ENCODE measurements around the gene LRRC2.

Gene LRRC2

DNA sequence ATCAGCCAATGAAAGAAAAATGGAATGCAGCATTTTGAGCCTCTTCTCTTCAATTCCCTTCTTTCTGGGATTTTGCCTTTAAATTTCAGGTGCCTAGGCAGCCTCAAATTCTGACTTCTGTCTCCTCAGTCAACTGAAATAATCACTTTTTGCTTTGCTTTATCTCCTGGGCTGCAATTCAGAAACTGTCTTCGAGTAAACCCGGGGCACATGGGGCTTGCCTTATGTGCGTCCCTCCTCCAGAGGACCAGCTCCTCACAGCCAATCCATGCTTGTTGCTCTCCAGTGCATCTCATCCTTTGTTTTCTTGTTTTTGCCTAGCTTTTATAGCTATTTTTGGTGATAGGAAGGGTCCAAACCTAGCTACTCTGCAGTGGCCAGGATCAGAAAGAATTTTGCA is 59.6 kb downstream of the LRRC2 start:
- DNase-seq (ENCODE audit: extremely low spot score), result no peak
- CTCF ChIA-PET, result no interaction called here
- TF ChIP-seq, protein P1, sequence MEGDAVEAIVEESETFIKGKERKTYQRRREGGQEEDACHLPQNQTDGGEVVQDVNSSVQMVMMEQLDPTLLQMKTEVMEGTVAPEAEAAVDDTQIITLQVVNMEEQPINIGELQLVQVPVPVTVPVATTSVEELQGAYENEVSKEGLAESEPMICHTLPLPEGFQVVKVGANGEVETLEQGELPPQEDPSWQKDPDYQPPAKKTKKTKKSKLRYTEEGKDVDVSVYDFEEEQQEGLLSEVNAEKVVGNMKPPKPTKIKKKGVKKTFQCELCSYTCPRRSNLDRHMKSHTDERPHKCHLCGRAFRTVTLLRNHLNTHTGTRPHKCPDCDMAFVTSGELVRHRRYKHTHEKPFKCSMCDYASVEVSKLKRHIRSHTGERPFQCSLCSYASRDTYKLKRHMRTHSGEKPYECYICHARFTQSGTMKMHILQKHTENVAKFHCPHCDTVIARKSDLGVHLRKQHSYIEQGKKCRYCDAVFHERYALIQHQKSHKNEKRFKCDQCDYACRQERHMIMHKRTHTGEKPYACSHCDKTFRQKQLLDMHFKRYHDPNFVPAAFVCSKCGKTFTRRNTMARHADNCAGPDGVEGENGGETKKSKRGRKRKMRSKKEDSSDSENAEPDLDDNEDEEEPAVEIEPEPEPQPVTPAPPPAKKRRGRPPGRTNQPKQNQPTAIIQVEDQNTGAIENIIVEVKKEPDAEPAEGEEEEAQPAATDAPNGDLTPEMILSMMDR (IDR thresholded peaks at IDR 0.05; ENCODE audit: control extremely low read depth, extremely low read depth, low read depth, missing control alignments), result no peak
- POLR2A ChIA-PET, result no interaction called here

DNA sequence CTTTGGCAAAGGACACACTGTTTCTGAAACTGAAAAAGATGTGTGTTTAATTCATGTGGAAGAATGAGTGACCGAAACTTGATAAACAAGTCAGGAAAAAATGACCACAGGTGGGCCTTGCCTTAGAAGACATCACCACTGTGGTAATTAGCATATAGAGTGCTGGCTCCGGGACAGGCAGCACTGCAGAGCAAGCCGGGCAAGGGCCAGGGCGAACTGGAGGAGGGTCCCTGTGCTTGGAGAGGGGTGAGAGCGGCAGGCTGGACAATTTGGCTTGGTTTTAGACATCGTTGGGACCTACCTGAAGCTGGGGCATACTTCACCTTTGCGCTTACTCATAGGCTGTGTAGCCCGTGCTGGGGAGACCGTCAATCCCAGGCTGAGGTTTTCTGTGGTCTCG is 60.1 kb downstream of the LRRC2 start:
- no peak for DNase-seq (ENCODE audit: extremely low spot score)
- TF ChIP-seq, protein P1 (IDR thresholded peaks at IDR 0.05; ENCODE audit: control extremely low read depth, extremely low read depth, low read depth, missing control alignments), result no peak
- CTCF ChIA-PET, result interaction anchor here (1.3 kb wide), 1 partner anchor 52 kb away, joined by 3 read pairs; no protein-coding TSS in a partner anchor
- POLR2A ChIA-PET, result no interaction called here

DNA sequence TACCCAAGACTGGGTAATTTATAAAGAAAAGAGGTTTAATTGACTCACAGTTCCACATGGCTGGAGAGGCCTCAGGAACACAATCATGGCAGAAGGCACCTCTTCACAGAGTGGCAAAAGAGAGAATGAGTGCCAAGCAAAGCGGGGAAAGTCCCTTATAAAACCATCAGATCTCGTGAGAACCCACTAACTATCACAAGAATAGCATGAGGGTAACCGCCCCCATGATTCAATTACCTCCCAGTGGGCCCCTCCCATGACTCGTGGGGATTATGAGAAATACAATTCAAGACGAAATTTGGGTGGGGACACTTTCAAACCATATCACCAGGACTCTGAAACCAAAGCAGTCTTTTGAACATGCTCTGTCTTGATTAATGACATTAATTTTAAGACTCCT is 61.3 kb downstream of the LRRC2 start:
- TF ChIP-seq, protein P1 (IDR thresholded peaks at IDR 0.05; ENCODE audit: control extremely low read depth, extremely low read depth, low read depth, missing control alignments), result no peak
- DNase-seq (ENCODE audit: extremely low spot score), result no peak
- POLR2A ChIA-PET, result no interaction called here
- CTCF ChIA-PET, result interaction anchor here (1.3 kb wide), 1 partner anchor 54 kb away, joined by 3 read pairs; no protein-coding TSS in a partner anchor

DNA sequence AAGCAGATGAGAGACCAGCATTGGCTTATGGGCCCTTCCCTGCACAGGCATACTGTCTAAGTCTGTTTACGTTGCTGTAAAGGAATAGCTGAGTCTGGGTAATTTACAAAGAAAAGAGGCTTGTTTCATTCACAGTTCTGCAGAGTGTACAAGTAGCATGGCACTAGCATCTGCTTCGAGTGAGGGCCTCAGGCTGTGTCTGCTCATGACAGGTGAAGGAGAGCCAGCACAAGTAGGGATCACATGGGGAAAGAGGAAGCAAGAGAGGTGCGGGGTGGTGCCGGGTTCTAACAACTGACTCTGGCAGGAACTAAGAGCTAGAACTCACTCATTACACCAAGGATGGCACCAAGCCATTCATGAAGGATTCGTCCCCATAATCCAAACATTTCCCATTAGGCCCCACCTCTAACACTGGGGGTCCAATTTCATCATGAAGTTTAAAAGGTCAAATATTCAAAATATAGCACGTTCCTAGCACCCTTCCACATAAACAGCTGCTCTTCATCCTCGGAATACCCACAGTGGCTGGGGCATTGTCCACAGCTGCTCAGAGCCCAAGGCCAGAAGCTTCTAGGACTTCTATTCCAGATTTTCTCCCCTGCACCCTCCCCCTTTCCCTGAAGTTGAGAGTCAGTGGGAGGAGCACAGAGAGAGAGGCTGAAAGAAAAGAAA is 62.8 kb downstream of the LRRC2 start:
- ChIA-PET CTCF (interaction anchor here (1.0 to 6.9 kb wide), 5 partner anchors 10 to 127 kb away, joined by 3 to 79 read pairs (median 6); no protein-coding TSS in a partner anchor), POLR2A (no interaction called here)
- DNase-seq (ENCODE audit: extremely low spot score), result no peak
- TF ChIP-seq, protein P1 (IDR thresholded peaks at IDR 0.05; ENCODE audit: control extremely low read depth, extremely low read depth, low read depth, missing control alignments), result no peak

DNA sequence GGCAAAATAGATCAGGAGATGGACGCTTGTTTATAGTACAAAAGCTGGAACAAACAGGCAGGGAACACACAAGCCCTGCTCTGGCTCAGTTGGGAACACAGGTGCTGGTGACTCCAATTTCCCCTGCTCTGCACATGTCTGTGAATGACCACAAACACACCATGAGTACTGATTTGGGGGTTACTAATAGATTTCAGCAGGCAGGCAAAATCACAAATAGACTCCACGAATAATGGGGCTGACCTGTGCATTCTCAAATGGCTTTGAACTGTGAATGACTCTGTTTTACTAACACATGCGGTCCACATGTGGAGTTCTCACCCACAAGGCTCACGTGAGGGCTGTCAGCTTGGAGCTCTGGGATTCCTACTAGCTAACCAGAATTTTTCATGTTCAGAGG is 64.4 kb downstream of the LRRC2 start:
- ChIA-PET POLR2A (interaction anchor here (0.6 kb wide), 1 partner anchor 50 kb away, joined by 6 read pairs; no protein-coding TSS in a partner anchor), CTCF (interaction anchor here (1.7 to 6.9 kb wide), 2 partner anchors 11 to 12 kb away, joined by 7 to 79 read pairs; no protein-coding TSS in a partner anchor)
- DNase-seq (ENCODE audit: extremely low spot score), result no peak
- TF ChIP-seq, protein P1 (IDR thresholded peaks at IDR 0.05; ENCODE audit: control extremely low read depth, extremely low read depth, low read depth, missing control alignments), result no peak

DNA sequence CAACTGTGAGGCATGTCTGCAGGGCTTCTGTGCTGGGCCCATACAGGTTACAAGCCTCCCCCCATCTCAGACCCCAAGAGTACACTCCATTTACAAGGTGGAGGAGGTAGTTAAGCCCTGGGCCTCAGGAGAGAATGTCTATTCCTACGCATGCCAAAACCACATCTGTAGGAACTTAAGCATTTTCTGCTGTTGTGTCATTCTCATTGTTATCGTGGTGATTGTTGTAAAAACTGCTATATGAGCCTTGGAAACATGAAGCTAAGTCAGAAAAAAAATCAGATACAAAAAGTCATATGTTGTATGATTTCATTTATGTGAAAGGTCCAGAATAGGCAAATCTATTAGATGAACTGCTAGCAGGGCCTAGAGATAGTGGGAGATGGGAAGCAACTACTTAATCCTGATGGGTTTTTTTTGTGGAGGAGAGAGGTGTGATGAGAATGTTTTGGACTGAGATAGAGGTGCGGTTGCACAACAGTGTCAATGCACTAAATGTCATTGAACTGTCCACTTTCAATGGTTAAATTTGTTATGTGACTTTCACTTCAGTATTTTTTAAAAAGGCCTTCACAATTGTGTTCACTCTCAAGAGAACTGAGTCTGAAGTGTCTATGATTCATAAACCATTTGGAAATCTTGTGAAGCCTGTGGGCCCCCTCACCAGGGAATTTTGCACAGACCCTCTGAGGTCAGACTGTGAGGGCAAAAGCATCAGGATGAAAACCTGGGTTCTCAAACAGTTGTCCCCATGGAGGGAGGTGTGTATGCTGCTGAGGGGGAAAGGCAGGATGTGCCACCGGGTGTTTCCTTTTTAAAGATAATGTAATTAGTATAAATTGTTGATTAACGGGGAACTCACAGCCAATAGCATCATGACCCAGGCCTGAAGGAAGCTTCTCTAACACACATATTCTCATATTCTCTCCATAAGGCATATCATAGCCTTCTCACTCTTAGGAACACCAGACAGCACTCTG is 65.2 kb downstream of the LRRC2 start:
- POLR2A ChIA-PET, result no interaction called here
- peak; percentile 28 for DNase-seq (ENCODE audit: extremely low spot score)
- CTCF ChIA-PET, result interaction anchor here (2.2 to 6.9 kb wide), 2 partner anchors 12 to 57 kb away, joined by 15 to 79 read pairs; no protein-coding TSS in a partner anchor
- TF ChIP-seq, protein P1 (IDR thresholded peaks at IDR 0.05; ENCODE audit: control extremely low read depth, extremely low read depth, low read depth, missing control alignments), result no peak

All from GM10248 (cell line).